GM18526 (cell line): ENCODE data around the gene GPLD1.

Experiments
- POLR2A ChIP-seq: IDR thresholded peaks from 3 replicates; pipeline ENCODE4 v1.6.1; 2011; ENCODE audit not compliant: insufficient read length; ENCODE audit errors: extremely low read depth

GPLD1 gene

DNA sequence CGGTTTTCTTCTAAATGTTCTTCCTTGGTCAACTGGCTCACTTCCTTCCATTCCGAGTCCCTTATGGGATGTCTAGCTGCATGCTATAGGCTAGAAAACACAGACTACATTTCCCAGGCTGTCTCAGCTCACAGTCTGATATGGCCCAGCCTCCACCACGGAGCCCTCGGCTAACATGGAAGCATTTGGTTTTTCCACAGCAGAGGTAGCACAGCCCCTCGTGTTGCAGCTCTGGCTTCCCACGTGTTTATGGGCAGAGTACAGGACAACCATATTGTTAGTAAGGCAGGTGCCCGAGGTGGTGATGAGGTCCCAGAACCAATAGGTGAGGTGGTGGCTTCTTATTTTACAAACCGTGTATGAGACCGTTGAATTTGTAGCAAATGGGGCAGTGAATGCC is 8.7 kb downstream of the GPLD1 start:
- TF ChIP-seq POLR2A = no peak

DNA sequence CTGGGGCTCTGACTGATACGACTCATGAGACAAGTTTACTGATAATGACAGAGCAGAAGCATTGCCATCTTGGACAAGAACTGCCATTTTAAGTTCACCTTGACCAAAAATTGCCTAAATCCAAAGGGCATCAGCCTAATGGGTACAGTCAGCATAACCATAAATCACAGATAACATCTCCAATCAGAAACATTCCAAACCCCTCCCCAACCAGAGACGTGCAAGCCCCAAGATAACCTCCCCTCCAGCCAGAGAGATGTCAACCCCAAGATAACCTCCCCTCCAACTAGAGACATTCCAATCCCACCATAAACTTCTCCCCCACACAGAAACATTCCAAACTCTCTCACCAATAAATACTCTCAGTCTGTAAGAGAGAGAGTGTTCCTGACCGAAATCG is 10.5 kb downstream of the GPLD1 start:
- no peak for TF ChIP-seq POLR2A

GRCh38 chr6:24477070-24477469 is 12.3 kb downstream of the GPLD1 start:
- no peak for TF ChIP-seq POLR2A

DNA sequence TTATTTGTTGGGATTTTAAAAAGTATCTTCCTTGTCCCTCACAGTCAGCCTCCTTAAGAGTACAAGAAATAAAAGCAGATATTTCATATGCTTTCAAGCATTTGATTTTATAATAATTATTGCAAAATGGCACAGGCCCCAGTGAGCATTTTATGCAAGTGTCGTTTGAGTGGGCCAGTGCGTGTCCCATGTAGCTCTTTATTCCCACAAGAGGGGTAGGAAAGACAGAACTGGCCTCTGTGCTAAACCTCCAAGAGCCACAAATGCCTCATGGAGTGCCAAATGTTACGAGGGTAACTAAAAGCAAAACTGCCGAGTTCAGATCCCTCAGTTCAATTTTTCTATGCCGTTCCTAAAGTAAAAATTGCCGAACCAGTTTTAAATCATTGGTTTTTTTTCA is 12.7 kb downstream of the GPLD1 start:
- TF ChIP-seq POLR2A = no peak

DNA sequence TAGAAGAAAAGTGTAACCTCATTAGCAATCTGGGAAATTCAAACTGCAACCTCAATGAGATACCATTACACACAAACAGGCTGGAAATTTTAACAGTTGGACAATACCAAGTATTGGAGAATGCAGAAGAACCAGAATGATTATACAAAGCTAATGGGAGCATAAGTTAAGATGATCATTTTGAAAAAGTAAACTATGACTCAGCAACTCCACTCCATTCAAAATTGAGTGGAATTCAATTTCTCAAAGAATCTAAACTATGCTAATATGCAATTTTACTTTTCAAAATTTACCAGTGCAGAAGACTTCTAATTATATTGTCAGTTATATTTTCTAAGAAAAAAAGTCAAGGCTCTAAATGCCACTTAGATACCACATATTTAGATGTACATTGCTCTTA is 17.2 kb downstream of the GPLD1 start:
- TF ChIP-seq POLR2A = no peak

DNA sequence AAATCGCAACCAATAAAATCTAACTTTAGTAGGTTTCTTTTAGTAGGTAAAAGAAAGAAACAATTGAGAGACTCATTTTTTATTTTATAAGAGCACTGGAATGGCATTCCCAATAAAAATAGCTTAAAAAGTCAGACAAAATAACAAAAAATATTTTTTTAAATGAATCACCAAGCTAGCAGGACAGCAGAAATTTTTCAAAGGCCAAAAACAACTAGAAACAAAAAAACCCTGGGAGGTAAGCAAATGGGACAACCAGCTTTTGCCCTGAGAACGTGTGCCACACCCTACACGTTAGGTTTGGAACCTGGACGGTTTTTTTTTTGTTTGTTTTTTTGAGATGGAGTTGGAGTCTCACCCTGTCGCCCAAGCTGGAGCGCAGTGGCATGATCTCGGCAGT is 19.6 kb downstream of the GPLD1 start:
- no peak for TF ChIP-seq POLR2A

GRCh38 chr6:24464253-24465038 is 24.9 kb downstream of the GPLD1 start:
- no peak for TF ChIP-seq POLR2A

DNA sequence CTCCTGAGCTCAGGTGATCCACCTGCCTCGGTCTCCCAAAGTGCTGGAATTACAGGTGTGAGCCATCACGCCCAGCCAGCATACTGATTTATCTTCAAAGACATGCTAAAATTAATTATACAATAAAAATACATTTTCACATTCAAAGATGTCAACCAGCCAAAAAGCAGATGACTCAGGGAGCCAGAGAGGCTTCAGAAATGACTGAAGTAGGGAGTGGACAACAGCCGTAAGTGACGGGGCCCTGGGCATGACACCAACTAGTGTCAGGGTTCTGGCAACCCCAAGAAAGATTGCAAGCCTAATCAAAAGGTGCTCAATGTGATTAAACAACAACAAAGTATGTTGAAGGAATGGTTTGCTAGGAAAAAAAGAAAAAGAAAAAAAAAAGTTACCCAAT is 28.4 kb downstream of the GPLD1 start:
- TF ChIP-seq POLR2A = no peak

DNA sequence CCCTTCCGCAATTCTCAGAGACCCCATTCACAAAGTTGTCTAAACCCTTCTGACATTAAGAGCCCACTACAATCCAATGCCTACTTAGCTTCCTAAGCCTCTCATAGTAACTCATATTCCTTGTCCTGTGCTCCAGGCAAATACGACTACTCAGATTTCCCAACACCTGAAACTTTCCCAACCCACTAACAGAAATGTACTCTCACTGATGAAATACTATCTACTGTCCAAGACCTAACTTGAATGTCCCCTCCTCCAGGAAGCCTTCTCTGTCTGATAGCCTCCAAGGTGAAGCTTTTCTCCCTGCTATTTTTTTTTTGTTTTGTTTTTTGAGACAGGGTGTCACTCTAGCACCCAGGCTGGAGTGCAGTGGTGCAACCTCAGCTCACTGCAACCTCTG is 30.4 kb downstream of the GPLD1 start:
- no peak for TF ChIP-seq POLR2A

DNA sequence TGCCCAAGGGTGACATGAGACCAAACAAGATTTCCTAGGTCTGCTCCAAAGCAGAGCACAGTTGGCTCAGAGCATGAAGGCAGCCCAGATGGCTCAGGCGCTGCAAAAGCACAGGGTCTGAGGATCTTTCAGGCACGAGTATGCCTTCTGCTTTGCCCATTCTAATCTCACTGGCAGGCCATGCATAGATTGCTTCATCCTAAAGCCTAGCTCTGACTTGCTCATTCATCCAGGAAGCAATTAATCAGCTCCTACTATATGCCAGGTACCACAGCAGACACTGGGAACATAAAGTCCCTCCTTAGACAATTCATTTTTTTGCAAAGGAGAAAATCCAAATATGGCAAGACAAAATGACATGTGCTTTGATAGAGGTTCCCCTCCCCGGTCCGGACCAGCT is 31.2 kb downstream of the GPLD1 start:
- TF ChIP-seq POLR2A = no peak

DNA sequence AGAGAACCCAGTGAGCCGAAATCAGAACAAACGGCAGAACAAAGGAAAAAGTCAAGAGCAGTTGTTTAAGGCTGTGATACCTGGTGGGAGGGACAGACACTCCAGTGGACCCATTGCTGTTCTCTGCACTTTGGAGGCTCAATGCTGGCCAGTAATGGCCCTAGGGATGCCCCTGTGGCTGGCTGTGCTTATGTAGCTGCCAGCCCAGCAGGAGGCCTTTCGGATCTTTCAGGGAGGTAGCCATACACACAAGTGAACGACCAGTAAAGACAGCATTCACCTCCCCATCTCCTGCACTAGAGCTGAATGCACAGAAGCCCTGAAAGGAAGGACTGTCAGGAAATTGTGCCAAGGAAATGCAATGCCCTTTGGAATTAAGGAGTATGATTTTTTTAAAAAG is 34.3 kb downstream of the GPLD1 start:
- TF ChIP-seq POLR2A = no peak

DNA sequence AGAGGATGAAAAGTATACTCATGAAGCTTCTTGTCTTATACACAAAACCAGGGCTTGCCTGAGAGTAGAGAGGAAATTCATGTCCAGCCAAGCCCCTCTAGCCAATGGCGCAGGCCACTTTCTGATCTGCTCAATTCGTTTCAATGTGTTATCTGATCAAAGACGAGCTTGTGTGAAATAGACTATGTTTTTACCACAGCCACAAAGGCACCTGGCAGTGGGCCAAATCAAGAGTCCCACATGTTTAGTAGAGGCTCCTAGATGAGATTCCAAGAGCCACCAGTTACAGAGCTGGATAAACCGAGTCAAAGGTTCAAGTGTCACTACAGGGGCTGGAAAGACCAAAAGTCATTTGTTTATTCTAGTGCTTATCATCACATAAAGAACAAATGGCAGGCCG is 34.9 kb downstream of the GPLD1 start:
- no peak for TF ChIP-seq POLR2A

DNA sequence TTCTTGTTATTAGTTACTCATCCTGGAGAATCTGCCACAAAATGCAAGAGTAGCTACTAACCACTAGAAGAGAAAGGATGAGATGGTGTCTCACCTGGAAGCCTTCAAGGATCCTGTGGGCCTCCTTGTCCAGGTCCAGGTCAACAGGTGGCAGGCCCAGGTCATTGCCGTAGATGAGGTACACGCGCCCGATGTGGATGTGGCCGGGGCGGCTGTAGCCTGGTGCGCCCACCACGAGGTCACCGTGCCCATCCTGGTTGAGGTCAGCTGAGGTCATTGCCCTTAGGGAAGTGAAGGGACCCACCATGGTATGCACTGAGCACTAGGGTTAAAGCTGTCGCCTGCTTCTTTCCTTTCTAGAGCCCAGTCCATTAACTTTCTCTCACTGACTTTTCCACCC is 35.5 kb downstream of the GPLD1 start:
- no peak for TF ChIP-seq POLR2A

DNA sequence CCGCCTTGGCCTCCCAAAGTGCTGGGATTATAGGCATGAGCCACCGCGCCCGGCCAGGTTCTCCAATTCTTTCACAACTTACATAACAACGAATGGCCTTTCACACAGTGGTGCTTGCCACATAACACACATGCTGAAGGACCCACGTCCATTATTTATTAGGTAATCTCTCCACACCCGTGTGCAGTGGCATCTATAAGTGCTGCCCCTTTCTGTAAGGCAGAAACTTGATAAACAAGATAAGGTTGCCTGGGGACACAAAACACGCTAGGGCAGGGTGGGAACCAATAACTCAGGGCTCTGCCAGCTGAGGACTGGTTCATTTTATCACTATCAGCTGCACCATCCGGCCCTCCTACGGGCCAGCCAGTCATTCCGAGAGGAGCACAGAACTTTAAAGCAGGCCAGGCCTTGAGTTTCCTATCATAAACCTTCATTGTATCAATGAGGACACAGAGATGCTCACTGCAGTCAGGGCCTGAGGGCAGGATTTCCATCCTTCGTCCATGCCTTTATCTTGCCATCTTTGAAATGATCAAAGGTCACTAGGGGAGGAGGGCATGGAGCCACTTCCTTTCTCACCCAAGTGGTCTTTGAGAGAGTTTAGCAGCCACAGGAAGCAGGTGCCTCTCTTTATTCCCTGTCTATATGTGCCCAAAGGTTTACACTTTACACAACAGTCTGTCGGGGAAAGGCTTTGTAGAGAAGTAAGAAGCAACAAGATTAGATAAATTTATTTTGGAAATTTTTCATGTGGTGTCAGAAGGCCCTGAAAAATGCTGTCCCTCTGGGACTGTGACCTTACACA is 37.6 kb downstream of the GPLD1 start:
- no peak for TF ChIP-seq POLR2A

- no peak for TF ChIP-seq POLR2A
These were observed 40.4 kb downstream of the GPLD1 start for GRCh38 chr6:24448828-24449525.

DNA sequence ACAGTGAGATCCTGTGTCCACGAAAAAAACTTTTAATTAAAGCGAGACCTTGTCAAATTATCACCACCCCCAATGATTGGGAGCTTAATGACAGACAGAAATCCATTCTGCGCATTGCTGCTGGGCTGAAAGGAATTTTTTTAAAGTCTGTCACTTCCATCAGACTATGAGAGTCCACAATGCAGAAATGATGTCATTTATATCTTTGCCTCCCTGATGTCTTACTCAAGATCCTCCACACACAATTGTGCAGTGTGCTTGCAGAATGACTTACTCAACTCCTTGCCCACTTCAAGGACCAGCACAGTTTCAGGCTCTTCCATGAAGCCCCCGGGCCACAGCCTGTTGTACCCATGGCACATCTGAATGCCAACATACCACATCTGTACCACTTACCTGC is 41.0 kb downstream of the GPLD1 start:
- TF ChIP-seq POLR2A = no peak
